Measurements from ENCODE around the gene NABP2.

NABP2 gene

DNA sequence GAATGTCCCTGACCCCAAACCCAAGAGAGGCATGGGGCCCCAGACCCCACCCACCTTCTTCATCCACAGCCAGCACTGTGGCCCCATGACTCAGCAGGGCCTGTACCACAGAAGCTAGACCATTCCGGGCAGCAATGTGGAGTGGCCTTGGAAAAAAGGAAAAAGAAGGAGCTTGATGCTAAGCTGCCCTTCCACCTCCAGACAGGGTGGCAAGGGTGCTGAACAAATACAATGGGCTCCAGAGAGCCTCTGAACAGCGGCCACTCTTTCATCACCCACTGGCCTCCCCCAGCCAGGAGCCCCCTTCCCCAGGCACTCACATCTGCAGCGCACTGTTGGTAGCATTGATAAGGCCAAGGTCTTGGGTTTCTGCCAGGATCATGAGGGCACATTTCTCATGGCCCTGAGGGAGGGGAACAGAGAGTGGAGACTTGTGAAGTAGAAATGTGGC lies 19.6 kb downstream of the NABP2 start:
- ATAC-seq (replicated peaks) (no peak), DNase-seq (no peak)
- Mint-ChIP-seq H3K27ac (no peak overlapping the region), H3K27me3 (no peaks in the 10 kb centered on the region), H3K36me3 (peaks cover 28 to 56% of the 10 kb centered on the region in 2 donors), H3K4me3 (no peak overlapping the region), H3K9me3 (no peaks in the 10 kb centered on the region), H3K4me1 (peaks cover 10 to 11% of the 10 kb centered on the region in 2 donors)

- ATAC-seq (replicated peaks): no peak
- no peak for DNase-seq
- Mint-ChIP-seq H3K4me1 (peaks cover 10 to 11% of the 10 kb centered on the region in 2 donors), H3K4me3 (no peak overlapping the region), H3K9me3 (no peaks in the 10 kb centered on the region), H3K36me3 (peaks cover 32 to 57% of the 10 kb centered on the region in 2 donors), H3K27me3 (no peaks in the 10 kb centered on the region), H3K27ac (no peak overlapping the region)
Measured at GRCh38 chr12:56244494-56244893, 20.4 kb downstream of the NABP2 start.

DNA sequence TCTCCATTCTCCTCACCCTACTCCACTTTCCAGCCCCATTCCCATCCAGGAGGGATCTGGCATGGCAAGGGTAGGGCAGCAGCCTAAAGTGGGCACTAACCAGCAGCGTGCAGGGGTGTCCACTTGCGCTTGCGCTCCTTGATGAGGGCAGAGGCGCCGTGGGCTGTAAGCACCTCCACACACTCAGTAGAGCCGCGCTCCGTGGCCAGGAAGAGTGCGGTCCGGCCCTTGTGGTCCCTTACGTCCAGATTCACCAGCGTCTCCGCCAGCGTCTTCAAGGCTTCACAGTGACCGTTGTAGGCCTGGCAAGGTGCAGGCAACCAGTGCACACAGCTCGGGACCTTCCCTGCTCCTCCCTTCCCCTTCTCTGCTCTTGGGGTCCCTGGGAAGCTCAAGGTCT lies 23.8 kb downstream of the NABP2 start:
- DNase-seq: no peak
- no peak for ATAC-seq (replicated peaks)
- no peak overlapping the region for H3K27ac Mint-ChIP-seq
- peaks cover 0 to 2% of the 10 kb centered on the region in 2 donors for H3K4me1 Mint-ChIP-seq
- H3K27me3 Mint-ChIP-seq: no peaks in the 10 kb centered on the region
- peaks cover 29 to 42% of the 10 kb centered on the region in 2 donors for H3K36me3 Mint-ChIP-seq
- H3K9me3 Mint-ChIP-seq: no peaks in the 10 kb centered on the region
- no peak overlapping the region for H3K4me3 Mint-ChIP-seq

DNA sequence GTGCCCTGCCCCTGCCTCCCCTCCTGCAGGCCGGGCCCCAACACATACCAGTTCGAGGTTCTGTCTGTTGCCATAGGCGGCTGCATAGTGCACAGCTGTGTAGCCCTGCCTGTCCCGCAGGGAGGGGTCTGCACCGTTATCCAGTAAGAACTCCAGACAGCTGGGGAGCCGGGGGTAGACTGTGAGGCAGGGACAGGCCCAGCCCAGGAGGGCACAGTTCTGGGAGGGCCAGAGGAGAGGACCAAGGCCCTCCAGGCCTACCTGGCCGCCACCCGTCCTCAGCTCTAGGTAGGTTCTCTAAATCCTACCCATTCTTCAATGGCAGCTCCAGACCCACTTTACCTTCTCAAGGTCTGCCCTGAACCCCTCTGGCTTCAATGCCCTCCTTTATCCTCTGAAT lies 24.6 kb downstream of the NABP2 start:
- Mint-ChIP-seq H3K9me3 (no peaks in the 10 kb centered on the region), H3K4me3 (no peak overlapping the region), H3K27ac (no peak overlapping the region), H3K27me3 (no peaks in the 10 kb centered on the region), H3K36me3 (peaks cover 33 to 45% of the 10 kb centered on the region in 2 donors), H3K4me1 (no peaks in the 10 kb centered on the region)
- DNase-seq (no peak), ATAC-seq (replicated peaks) (no peak)

DNA sequence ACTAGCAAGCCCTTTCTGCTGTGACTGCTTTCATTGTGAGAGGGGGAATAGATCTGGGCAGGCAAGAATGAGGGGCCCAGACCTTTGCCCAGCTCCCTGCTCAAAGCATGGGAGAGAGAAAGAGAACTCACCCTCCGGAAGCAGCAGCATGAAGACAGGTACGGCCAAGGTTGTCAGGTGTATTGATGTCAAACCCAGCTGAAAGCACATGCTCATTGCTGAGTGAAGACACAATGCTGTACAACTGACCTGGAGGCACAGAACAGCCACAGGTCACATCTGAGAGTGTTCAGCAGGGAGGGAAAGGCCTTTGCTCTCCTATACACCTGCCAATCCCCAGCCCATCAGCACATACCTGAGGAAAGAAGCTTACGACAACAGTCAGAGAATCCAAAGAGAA lies 28.5 kb downstream of the NABP2 start:
- Mint-ChIP-seq H3K27ac (no peak overlapping the region), H3K4me1 (peaks cover 7 to 19% of the 10 kb centered on the region in 2 donors), H3K36me3 (peaks cover 33 to 43% of the 10 kb centered on the region in 2 donors)

DNA sequence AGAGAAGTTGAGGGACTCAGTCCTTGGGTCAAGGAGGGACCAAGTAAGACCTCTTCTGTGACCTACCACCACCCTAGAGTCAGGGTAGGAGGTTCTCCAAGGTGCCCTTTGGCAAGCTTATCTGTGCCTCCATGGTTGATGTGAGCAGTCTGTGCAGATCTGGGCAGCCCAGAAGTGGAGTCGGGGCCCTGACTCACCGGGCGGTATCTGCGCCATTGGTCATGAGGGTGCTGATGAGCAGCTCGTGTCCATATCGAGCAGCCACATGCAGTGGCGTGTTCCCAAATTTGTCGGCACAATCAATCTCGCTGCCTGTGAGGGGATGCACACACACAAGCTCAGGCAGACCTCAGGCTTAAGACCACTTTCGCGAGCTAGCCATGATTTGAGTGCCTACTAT lies 28.9 kb downstream of the NABP2 start:
- no peak overlapping the region for H3K27ac Mint-ChIP-seq
- H3K4me3 Mint-ChIP-seq: no peak overlapping the region
- no peaks in the 10 kb centered on the region for H3K27me3 Mint-ChIP-seq
- peaks cover 7 to 19% of the 10 kb centered on the region in 2 donors for H3K4me1 Mint-ChIP-seq
- ATAC-seq (replicated peaks): no peak
- peaks cover 32 to 42% of the 10 kb centered on the region in 2 donors for H3K36me3 Mint-ChIP-seq
- H3K9me3 Mint-ChIP-seq: no peaks in the 10 kb centered on the region
- no peak for DNase-seq

More for the DNA sequence above, 28.5 kb downstream of the NABP2 start:
- DNase-seq: no peak
- Mint-ChIP-seq H3K9me3 (no peaks in the 10 kb centered on the region), H3K27me3 (no peaks in the 10 kb centered on the region), H3K4me3 (no peak overlapping the region)
- no peak for ATAC-seq (replicated peaks)

DNA sequence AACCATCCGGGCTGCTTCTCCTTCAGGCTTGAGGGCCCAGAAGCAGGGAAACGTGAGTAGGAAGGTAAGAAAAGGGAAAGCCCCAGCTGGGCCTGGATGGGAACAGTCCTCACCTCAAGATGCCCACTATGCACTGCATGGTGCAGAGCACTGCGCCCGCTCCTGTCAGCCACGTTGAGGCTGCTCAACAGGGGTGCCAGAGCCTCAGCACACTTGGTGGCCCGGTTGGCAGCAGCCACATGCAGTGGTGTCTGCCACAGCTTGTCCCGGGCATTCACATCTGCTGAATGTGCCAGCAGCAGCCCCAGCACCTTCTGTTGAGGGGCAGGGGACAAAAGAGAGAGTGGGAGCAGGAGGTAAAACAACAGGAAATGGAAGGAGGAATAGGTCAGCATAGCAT lies 31.5 kb downstream of the NABP2 start:
- no peaks in the 10 kb centered on the region for H3K27me3 Mint-ChIP-seq
- no peaks in the 10 kb centered on the region for H3K9me3 Mint-ChIP-seq
- H3K4me1 Mint-ChIP-seq: peaks cover 13 to 25% of the 10 kb centered on the region in 2 donors
- no peak overlapping the region for H3K4me3 Mint-ChIP-seq
- peaks cover 26 to 37% of the 10 kb centered on the region in 2 donors for H3K36me3 Mint-ChIP-seq
- DNase-seq: no peak
- peak overlapping the region; percentile 27 for H3K27ac Mint-ChIP-seq
- no peak for ATAC-seq (replicated peaks)

GRCh38 chr12:56256326-56256960 lies 32.3 kb downstream of the NABP2 start:
- H3K27ac Mint-ChIP-seq: no peak overlapping the region
- H3K4me1 Mint-ChIP-seq: peaks cover 13 to 25% of the 10 kb centered on the region in 2 donors
- no peak for DNase-seq
- no peak for ATAC-seq (replicated peaks)
- no peaks in the 10 kb centered on the region for H3K27me3 Mint-ChIP-seq
- H3K4me3 Mint-ChIP-seq: peak overlapping the region; percentile 88 to 99
- H3K36me3 Mint-ChIP-seq: peaks cover 26 to 37% of the 10 kb centered on the region in 2 donors
- no peaks in the 10 kb centered on the region for H3K9me3 Mint-ChIP-seq

DNA sequence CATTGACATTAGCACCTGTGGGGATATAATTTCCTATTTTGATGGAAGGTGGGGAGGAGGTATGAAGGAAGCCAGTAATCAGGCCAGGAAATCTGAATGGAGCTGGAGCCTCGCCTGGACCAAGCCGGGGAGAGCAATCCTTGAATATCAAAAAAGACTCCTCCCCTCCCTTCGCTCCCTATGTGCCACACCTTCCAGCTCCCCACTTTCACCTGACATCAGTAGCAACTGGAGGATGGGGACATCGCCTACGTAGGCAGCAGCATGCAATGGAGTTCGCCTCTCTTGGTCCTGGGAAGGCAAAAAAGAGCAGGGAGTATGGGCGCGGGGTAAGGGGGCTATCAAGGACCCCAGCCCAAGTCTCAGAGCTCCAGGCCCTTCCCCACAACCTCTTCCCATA lies 32.9 kb downstream of the NABP2 start:
- Mint-ChIP-seq H3K9me3 (no peaks in the 10 kb centered on the region), H3K36me3 (peaks cover 19 to 31% of the 10 kb centered on the region in 2 donors)

GRCh38 chr12:56257491-56258067 lies 33.4 kb downstream of the NABP2 start:
- H3K4me3 Mint-ChIP-seq: peak overlapping the region; percentile 88 to 99
- DNase-seq: no peak
- H3K4me1 Mint-ChIP-seq: peaks cover 13 to 25% of the 10 kb centered on the region in 2 donors
- peak overlapping the region; percentile 93 for H3K27ac Mint-ChIP-seq
- H3K27me3 Mint-ChIP-seq: no peaks in the 10 kb centered on the region
- H3K9me3 Mint-ChIP-seq: no peaks in the 10 kb centered on the region
- ATAC-seq (replicated peaks): peak; percentile 29 to 38
- peaks cover 15 to 29% of the 10 kb centered on the region in 2 donors for H3K36me3 Mint-ChIP-seq

More for the DNA sequence above, 32.9 kb downstream of the NABP2 start:
- Mint-ChIP-seq H3K4me1 (peaks cover 13 to 25% of the 10 kb centered on the region in 2 donors), H3K4me3 (peak overlapping the region; percentile 88 to 99), H3K27me3 (no peaks in the 10 kb centered on the region), H3K27ac (peak overlapping the region; percentile 93)
- ATAC-seq (replicated peaks) (no peak), DNase-seq (no peak)

GRCh38 chr12:56258068-56258819 lies 34.1 kb downstream of the NABP2 start, which contains the start of gene ANKRD52:
ANKRD52 (minus strand) TSS chr12:56258384; CDS start chr12:56258269, 115 bp downstream.
- Mint-ChIP-seq H3K4me3 (peak within 1 kb of the TSS; percentile 94 to 99), H3K27me3 (no peaks in the 10 kb centered on the region), H3K36me3 (peaks cover 15 to 23% of the 10 kb centered on the region in 2 donors), H3K4me1 (peaks cover 13 to 25% of the 10 kb centered on the region in 2 donors), H3K27ac (peak within 1 kb of the TSS; percentile 94), H3K9me3 (no peaks in the 10 kb centered on the region)
- ATAC-seq (replicated peaks) (peak; percentile 94 to 96), DNase-seq (peak; percentile 73)

GRCh38 chr12:56258820-56259183 lies 34.7 kb downstream of the NABP2 start:
- no peaks in the 10 kb centered on the region for H3K27me3 Mint-ChIP-seq
- H3K9me3 Mint-ChIP-seq: no peaks in the 10 kb centered on the region
- ATAC-seq (replicated peaks) (peak in 1 of 2 donors; percentile 13), DNase-seq (no peak)
- peaks cover 10 to 17% of the 10 kb centered on the region in 2 donors for H3K36me3 Mint-ChIP-seq
- peaks cover 13 to 25% of the 10 kb centered on the region in 2 donors for H3K4me1 Mint-ChIP-seq
- peak overlapping the region; percentile 94 for H3K27ac Mint-ChIP-seq
- peak overlapping the region; percentile 94 to 99 for H3K4me3 Mint-ChIP-seq

DNA sequence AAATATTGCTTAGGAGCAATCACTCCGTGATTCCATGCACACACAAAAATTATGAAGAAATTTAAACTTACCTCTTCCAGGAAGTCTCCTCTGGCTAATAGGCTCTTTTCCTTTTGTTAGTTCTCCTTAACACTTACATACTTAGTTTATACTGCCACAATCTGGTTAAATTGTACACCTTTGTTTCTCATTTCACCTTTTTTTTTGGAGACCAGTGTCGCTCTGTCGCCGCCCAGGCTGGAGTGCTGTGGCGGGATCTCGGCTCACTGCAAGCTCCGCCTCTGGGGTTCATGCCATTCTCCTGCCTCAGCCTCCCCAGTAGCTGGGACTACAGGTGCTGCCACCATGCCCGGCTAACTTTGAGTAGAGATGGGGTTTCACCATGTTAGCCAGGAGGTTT lies 36.2 kb downstream of the NABP2 start:
- Mint-ChIP-seq H3K36me3 (peaks cover 3 to 6% of the 10 kb centered on the region in 2 donors), H3K27ac (no peak overlapping the region), H3K9me3 (no peaks in the 10 kb centered on the region), H3K4me1 (peaks cover 12 to 25% of the 10 kb centered on the region in 2 donors), H3K27me3 (no peaks in the 10 kb centered on the region), H3K4me3 (no peak overlapping the region)
- ATAC-seq (replicated peaks): no peak
- DNase-seq: no peak

DNA sequence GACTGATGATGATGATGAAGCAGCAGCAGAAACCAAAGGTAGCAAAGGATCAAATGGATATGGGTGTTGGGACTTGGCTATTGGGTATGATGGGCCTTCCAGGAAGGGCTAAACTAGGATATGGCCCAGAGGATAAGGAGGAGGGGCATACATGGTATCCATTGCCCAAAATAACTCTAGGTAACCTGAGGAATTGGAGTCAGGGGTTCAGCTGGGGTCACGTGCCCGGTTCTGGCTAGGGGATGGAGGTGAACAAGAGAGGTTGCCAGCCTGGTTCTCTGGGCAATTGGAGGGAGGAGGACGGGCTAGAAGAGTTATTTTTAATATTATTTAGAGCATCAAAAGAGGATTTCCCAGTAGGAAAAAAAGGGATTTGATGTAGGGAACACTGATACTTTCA lies 36.8 kb downstream of the NABP2 start:
- ATAC-seq (replicated peaks): no peak
- no peak for DNase-seq
- Mint-ChIP-seq H3K4me3 (no peak overlapping the region), H3K4me1 (peaks cover 13 to 24% of the 10 kb centered on the region in 2 donors), H3K27ac (no peak overlapping the region), H3K27me3 (no peaks in the 10 kb centered on the region), H3K9me3 (no peaks in the 10 kb centered on the region), H3K36me3 (peaks cover 3 to 5% of the 10 kb centered on the region in 2 donors)
